Measurements from ENCODE around the gene SPIRE2. TPM values are rescaled to one million over a fixed set of nuclear protein-coding genes. Genes with fewer than 3 reads are reported as not detected.

SPIRE2 gene
- total and polyA plus RNA-seq, 7 donors: 0.82 to 44.0 (median 5.3) TPM

GRCh38 chr16:89858973-89859614 lies 30.8 kb downstream of the SPIRE2 start:
- H3K4me3 ChIP-seq: no peak overlapping the region
- no peaks in the 10 kb centered on the region for H3K9me3 ChIP-seq
- H3K27ac ChIP-seq: no peak overlapping the region
- DNase-seq: no peak
- 87 to 92% methylated on average over 25 of the region's 25 CpGs for WGBS, 2 donors
- no peaks in the 10 kb centered on the region for H3K27me3 ChIP-seq
- no peaks in the 10 kb centered on the region for H3K4me1 ChIP-seq
- no peaks in the 10 kb centered on the region for H3K36me3 ChIP-seq
- intact Hi-C loops (cut with DNase I): loop anchor here (2.0 kb wide), 1 partner anchor 104 kb away; no protein-coding TSS in a partner anchor
- TF ChIP-seq POLR2A (IDR thresholded peaks at IDR 0.05) (no peak), POLR2AphosphoS5 (IDR thresholded peaks at IDR 0.05) (no peak), EP300 (IDR thresholded peaks at IDR 0.05) (no peak), CTCF (IDR thresholded peaks at IDR 0.05) (no peak)

- H3K4me3 ChIP-seq: no peak overlapping the region
- no peak for TF ChIP-seq POLR2A (IDR thresholded peaks at IDR 0.05)
- TF ChIP-seq CTCF (IDR thresholded peaks at IDR 0.05): no peak
- no peak for TF ChIP-seq EP300 (IDR thresholded peaks at IDR 0.05)
- TF ChIP-seq POLR2AphosphoS5 (IDR thresholded peaks at IDR 0.05): no peak
- no peaks in the 10 kb centered on the region for H3K4me1 ChIP-seq
- WGBS, 2 donors: 86 to 89% methylated on average over 16 of the region's 16 CpGs
- no peaks in the 10 kb centered on the region for H3K36me3 ChIP-seq
- intact Hi-C loops (cut with DNase I): loop anchor here (2.0 kb wide), 2 partner anchors 105 to 159 kb away; partner anchors contain the start of gene SPATA2L
- H3K27me3 ChIP-seq: no peaks in the 10 kb centered on the region
- H3K27ac ChIP-seq: no peak overlapping the region
- no peak for DNase-seq
- H3K9me3 ChIP-seq: no peaks in the 10 kb centered on the region
These were observed 31.3 kb downstream of the SPIRE2 start for GRCh38 chr16:89859615-89860007.

- H3K4me3 ChIP-seq: no peak overlapping the region
- no peaks in the 10 kb centered on the region for H3K9me3 ChIP-seq
- H3K4me1 ChIP-seq: no peaks in the 10 kb centered on the region
- H3K36me3 ChIP-seq: no peaks in the 10 kb centered on the region
- intact Hi-C loops (cut with DNase I): loop anchor here (2.0 kb wide), 1 partner anchor 160 kb away; the partner anchor contains the start of gene SPATA2L
- H3K27ac ChIP-seq: no peak overlapping the region
- H3K27me3 ChIP-seq: no peaks in the 10 kb centered on the region
- TF ChIP-seq CTCF (IDR thresholded peaks at IDR 0.05) (peak; percentile 90 to 98 (median 94)), POLR2AphosphoS5 (IDR thresholded peaks at IDR 0.05) (no peak)
- WGBS, 2 donors: 30 to 32% methylated on average over 28 of the region's 28 CpGs
- no peak for DNase-seq
These were observed 32.6 kb downstream of the SPIRE2 start for GRCh38 chr16:89860747-89861304.

- no peaks in the 10 kb centered on the region for H3K36me3 ChIP-seq
- intact Hi-C loops (cut with DNase I): loop anchor here (2.0 kb wide), 1 partner anchor 161 kb away; the partner anchor contains the start of gene SPATA2L
- TF ChIP-seq POLR2A (IDR thresholded peaks at IDR 0.05): no peak
- no peak for TF ChIP-seq EP300 (IDR thresholded peaks at IDR 0.05)
- TF ChIP-seq POLR2AphosphoS5 (IDR thresholded peaks at IDR 0.05): no peak
- no peak for TF ChIP-seq CTCF (IDR thresholded peaks at IDR 0.05)
- H3K4me1 ChIP-seq: no peaks in the 10 kb centered on the region
- no peak overlapping the region for H3K4me3 ChIP-seq
- no peak overlapping the region for H3K27ac ChIP-seq
- DNase-seq: no peak
- H3K27me3 ChIP-seq: no peaks in the 10 kb centered on the region
- WGBS, 2 donors: 92 to 94% methylated on average over 12 of the region's 12 CpGs
- H3K9me3 ChIP-seq: no peaks in the 10 kb centered on the region
These were observed 33.4 kb downstream of the SPIRE2 start for GRCh38 chr16:89861648-89862047.

Data from sigmoid colon (tissue), 7 donors.